Esophagus mucosa (tissue), 1 donor: ENCODE data around the gene SLC5A10. TPM values are rescaled to one million over a fixed set of nuclear protein-coding genes. Genes with fewer than 3 reads are reported as not detected.
"Not testable (repeated sequence)": the region's sequence is repeated elsewhere in the genome, so short reads cannot be mapped to it uniquely, and the experiment has no call there.

Experiments used
- ATAC-seq: fragments of 200-7000 bp; cut with Tn5 transposase; one replicate; pipeline ENCODE4 v1.9.1; 2020
- total RNA-seq: library from RNA; stranded (reverse); gene quantifications from one replicate; pipeline ENCODE4 v1.2.4, GENCODE V29; 2023
- donor health status: DM: yes; HTN: yes; CAD: no.

Gene SLC5A10
- total RNA-seq, 1 donor from 2014 or later = 0.64 TPM

DNA sequence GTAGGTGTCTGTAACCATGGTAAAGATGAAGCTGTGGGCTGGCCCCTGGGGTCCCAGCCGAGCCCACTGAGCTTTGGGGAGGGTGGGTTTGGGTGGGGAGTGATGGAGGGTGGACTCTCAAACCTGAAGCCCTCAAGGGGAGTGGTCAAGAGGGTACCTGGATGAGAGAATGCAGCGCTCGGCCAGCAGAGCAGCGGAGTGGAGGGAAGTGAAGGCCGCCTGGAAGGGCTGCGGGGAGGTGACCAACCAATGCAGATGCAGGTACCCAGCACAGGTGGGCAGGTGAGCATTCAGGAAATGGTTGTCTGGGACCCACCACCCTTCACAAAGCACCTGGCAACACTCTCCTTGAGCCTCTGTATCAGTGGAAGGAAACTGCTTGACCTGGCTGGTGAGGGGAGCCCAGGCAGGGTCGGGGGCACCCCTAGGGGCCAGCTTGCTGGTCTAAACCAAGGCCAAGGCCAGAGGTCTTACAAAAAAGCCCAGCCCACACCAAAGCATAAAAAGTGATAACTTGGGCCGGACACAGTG lies 3.4 kb upstream of the SLC5A10 start:
- ATAC-seq = no peak

DNA sequence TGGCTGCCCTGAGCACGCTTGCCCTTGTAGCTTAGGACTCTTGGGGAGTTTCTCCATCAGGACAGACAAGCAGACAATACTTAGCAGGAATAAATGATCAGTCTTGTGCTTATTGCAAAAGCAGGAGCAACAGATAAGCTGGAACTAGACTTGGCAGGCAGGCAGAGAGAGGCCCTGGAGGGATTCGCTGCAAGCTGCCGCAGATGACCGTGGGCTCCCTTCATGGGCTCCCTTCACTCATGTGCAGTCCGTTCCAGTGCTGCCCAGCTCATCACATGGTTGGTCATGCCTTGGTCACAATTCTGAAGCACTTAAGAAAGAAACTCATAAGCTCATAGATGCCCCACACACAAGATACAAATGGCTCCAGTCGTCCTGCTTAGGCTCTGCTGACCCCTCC lies 2.4 kb upstream of the SLC5A10 start:
- no peak for ATAC-seq

DNA sequence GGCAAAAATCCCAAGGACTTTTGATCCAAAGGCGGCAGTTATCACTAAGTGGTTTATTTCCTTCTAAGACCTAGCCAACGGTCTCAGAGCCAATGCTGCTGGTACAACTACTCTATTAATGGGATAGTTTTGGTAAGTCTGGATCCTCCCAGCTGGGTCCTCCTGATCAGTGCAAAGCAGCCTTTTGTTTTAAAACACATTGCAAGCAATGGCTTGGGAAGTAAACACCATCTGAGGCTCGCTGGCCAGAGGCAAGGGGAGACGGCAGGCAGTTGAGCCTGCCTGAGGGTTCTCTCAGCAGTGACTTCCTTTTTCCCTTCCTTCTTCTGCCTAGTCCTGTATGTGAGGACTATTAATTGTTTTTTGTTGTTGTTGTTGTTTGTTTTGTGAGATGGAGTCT lies 1.6 kb upstream of the SLC5A10 start:
- no peak for ATAC-seq

DNA sequence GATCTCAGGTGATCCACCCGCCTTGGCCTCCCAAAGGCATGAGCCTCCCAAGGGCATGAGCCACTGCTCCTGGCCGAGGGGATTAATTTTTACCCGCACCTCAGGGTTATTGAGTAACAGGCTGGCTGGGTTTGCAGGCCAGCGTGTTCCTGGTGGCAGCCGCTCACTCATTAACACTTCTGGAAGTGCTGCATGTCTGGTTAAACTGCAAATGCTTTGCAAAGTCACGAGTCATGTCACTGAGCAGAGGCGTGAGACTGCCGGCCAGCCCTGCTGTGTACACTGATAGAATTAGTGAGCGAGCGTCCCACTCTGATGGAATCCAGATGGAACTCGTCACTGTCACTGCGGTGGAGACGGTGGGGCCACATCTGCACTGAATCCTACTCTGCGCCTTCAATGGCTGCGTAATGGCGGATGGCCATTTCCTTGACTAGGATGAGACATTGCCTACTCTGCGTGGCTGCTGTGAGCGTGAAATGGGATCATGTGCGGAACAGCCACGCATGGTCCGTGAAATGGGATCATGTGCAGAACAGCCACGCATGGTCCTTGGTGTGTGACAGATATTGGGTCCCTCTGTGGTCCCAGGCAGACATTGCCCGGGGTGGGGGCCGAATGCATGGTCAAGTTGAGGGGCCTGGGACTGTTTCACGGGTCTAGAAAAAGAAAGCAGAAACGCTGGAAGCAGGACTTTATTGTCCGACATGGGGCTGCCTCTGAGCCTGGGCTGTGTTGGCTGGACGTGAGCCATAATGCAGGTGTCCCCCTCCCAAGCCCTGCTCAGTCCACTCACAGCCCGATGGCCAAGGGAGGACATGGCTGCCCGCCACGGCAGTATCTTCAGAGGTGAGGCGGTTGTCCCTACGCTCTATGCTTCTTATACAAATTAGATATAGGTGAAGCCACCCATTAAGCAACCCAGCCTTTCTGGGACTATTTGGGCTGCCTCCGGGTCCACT lies 740 bp upstream of the SLC5A10 start:
- peak; percentile 56 for ATAC-seq

DNA sequence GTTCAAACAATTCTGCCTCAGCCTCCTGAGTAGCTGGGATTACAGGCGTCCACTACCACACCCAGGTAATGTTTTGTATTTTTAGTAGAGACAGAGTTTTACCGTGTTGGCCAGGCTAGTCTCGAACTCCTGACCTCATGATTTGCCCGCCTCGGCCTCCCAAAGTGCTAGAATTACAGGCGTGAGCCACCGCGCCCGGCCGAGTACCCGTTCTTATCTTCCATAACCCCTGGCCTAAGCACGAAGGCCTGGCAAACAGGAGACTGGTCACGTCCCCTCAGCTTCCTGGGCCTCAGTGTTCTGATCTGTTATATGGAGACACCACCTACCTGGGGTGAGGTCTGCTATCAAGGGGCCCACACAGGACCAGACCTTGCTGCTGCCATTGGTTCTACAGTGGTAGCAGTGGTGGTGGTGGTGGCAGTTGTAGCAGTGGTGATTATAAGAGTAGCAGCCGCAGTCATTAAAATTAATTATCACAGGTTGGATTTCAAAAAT lies 1.3 kb downstream of the SLC5A10 start:
- no peak for ATAC-seq

DNA sequence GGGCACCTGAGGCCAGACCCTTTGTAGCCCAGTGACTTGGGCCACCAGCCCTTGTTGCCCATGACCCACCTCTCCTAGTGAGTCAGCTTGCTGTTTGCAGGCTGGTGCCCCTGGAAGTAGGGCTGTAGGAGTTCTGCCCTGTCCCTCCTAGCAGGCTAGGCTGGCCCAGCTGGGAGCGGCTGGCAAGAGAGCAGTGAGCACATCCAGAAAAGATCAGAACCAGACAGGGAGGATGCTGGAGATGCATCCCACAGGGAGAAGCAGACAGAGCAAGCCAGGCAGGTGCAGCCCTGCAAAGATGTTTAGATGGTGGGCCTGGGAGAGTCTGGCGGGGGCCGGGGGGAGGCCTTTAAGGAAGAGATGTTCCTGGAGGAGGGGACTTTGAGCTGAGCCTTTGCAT lies 2.4 kb downstream of the SLC5A10 start:
- no peak for ATAC-seq

DNA sequence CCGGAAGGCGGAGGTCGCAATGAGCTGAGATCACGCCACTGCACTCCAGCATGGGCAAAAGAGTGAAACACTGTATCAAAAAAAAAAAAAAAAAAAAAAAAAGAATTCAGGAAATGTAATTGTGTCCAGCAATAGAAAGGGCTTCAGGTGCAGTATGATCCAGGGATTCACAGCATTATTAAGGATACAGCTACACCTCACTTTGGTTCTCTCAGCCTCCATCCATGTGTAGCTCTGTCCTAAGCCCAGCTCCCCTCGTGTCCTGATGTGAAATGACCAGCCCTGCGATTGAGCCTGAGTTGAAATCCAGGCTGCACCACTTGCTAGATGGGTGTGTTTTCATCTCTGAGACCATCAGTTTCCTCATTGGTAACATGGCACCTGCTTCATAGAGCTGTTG lies 3.0 kb downstream of the SLC5A10 start:
- no peak for ATAC-seq

DNA sequence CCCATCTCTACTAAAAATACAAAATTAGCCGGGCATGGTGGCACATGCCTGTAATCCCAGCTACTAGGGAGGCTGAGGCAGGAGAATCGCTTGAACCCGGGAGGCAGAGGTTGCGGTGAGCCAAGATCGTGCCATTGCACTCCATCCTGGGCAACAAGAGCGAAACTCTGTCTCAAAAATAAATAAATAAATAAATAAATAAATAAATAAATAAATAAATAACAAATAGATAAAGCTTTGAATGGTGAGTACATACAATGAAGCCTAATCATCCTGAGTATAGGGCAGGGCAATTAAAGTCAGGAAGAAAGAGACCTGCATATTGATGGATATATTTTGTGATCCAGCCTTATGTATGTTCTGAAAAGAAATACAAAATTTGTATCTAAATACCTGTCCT lies 4.1 kb downstream of the SLC5A10 start:
- ATAC-seq = not testable (repeated sequence)

DNA sequence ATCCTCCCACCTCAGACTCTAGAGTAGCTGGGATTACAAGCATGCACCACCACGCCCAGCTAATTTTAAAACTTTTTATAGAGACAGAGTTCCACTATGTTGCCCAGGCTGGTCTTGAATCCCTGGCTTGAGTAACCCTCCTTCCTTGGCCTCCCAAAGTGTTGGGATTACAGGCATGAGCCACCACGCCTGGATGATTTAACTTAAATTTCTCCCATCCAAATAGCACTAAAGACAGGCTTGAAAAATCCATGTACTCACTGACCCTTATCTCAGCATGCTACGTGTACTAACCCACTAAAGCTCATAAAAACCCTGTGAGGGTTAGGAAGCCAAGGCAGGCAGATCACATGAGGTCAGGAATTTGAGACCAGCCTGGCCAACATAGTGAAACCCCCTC lies 4.6 kb downstream of the SLC5A10 start:
- ATAC-seq = no peak

DNA sequence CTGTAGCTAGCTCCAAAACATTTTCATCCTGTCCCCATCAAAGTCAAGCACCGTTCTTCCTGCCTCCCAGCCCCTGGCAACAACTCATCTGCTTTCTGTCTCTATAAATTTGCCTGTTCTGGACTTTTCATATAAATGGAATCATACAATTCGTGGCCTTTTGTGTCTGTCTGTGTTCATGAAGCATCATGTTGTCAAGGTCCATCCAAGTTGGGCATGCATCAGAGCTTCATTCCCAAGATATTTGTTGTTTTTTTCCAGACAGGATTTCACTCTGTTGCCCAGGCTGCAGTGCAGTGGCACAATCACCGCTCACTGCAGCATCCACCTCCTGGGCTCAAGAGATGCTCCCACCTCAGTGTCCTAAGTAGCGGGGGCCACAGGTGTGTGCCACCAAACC lies 5.9 kb downstream of the SLC5A10 start:
- no peak for ATAC-seq

DNA sequence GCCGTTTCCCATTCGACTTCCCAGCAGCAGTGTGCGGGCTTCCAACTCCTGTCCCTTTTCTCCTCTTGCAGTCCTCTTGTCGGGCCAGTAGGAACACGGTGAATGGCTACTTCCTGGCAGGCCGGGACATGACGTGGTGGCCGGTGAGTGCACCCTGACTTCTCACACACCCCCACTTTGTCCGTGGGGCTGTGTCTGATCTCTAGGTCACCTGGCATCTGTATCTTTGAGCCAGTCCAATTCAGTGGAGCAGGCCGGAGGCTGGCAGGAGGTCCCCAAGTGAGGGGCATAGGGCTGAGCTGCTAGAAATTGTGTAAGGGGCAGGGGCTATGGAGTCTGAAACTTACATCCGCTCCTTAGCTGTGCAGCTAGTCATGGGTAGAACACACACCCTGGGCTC lies 6.6 kb downstream of the SLC5A10 start:
- ATAC-seq = no peak

DNA sequence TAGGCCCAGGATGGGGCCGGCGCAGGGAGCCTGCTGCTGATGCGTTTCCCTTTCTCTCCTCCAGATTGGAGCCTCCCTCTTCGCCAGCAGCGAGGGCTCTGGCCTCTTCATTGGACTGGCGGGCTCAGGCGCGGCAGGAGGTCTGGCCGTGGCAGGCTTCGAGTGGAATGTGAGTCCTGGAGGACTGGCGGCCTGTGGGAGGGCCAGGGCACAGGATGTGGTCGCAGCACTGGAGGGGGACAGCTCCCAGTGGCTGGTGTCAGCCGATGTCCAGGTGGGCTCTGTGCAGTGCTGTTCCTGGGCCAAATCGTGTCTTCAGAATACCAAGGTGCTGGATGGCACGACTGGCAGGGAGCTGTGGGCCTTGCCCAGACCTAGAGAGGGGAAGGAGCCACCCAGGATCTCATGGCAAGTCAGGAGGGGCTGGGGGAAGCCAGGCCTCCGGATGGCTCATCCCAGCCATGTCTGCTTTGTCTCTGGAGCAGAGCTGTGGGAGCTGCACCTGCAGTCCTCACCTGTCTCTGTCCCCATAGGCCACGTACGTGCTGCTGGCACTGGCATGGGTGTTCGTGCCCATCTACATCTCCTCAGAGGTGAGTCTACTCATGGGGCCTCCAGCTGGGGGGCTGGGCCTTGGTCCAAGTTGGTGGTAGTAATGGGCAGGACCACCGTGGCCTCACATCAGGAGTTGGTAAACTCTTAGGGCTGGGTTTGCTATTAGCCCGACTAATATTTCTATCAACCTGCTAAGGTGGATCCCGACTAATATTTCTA lies 7.3 kb downstream of the SLC5A10 start:
- ATAC-seq = no peak

DNA sequence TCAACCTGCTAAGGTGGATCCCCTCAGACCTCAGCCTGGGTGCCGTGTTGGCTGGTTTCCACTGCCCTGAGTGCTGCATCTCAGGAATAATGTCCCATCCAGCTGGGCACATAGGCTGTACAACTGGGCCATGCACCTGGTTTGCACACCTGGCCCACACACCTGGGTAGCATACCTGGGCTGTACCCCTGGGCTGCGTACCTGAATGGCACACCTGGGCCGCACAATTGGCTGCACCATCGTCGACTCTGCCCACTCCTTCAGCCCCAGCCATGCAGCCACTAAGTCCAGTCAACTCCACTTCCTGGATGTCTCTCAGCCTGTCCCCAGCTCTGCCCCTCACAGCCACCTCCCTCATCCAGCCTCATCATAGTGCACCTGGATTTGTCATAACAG lies 7.9 kb downstream of the SLC5A10 start:
- ATAC-seq = peak; percentile 7

DNA sequence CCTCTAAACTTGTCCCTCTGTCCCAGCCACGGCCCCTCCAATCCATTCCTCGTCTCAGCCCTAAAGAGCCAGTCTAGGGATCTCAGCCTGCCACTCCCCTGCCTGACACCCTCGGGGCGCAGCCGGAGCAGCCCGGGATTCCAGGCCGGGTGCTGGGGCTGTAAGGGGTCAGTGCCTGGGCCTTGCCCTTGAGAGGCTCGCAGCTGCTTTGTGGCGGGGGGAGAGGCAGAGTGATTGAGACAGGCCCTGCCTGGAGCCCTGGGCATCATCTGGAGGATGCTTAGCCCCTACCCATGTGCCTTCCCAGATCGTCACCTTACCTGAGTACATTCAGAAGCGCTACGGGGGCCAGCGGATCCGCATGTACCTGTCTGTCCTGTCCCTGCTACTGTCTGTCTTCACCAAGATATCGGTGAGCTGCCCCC lies 8.3 kb downstream of the SLC5A10 start:
- ATAC-seq = no peak

DNA sequence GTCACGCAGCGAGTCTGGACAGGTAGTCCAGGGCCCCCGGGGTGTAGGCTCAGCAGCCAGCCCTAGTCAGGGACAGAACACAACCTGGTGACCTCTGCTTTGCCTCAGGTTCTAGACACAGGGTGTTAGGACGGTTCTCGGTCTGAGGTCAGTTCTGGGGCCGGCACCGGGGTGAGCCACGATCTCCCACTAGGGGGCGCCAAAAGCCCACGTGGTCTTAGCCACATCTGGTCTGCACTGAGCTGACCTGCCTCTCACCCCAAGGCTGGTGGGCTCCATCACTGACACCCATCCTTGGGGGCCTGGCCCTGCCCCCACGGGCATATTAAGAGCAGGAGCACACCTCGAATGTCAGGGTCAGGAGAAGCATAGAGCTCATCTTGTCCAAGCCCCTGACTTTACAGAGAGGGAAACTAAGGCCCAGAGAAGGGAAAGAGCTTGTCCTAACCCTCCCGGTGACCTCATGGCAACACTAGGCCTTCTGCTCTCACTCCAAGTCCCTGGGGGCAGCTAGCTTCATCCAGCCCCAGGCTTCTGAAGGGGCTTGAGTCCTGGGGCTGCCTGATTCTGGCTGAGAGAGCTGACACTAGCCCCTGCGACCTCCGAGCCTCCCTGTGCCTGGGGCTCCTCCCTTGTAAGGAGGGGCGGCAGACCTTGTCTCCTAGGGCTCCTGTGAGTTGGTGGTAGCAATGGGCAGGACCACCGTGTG lies 9.0 kb downstream of the SLC5A10 start:
- ATAC-seq = peak; percentile 66

DNA sequence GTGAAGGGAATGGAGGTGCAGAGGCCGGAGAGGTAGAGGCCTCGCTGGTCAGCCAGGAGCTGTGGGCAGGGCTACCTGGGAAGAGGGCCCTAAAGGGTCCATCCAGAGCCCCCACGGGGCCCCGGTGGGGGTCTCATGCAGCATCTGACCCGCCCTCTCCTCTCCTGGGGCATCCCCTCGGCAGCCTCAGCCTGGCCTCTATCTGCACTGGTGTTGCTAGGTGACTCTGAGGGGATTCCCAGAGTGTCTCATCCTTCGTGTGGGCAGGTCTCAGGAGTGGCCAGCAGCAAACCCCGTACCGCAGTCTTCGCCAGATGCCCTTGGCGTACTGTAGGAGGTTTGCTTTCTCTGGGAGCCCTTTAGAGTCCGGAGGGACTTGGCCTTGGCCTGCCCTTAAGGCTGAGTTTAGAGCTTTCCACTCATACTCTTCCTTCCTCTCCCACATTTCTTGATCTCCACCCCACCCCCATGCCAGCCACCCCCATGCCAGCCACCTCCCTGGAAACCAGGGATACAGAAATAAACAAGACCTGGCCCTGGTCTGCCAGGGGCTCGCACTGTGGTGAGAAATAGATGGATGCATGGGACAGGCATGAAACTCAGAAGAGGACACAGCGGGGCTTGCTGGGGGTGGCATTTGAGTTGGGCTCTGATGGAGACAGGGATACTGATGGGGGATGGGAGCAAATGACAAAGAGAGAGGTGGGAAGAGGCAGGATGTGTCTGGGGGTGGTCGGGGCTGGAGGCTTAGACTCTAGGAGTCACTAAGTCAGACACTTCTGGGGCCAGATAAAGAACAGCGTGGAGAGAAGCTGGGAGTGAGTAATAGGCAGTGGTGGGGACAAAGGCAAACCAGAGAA lies 9.9 kb downstream of the SLC5A10 start:
- ATAC-seq = no peak

DNA sequence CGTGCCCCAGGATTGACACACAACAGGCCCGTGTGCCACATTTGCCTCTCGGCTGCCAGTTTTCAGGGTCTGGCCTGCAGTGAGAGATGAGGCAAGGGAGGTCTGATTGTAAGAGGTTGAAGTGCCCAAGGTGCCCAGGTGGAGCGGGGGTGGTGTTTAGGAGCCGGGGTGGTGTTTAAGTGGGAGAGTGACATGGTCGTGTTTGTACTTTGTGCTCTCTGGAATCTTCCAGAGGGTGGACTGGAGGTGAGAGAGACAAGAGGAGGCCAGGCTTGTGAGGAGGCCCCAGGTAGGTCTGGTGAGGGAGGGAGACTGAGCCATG lies 10.5 kb downstream of the SLC5A10 start:
- no peak for ATAC-seq

DNA sequence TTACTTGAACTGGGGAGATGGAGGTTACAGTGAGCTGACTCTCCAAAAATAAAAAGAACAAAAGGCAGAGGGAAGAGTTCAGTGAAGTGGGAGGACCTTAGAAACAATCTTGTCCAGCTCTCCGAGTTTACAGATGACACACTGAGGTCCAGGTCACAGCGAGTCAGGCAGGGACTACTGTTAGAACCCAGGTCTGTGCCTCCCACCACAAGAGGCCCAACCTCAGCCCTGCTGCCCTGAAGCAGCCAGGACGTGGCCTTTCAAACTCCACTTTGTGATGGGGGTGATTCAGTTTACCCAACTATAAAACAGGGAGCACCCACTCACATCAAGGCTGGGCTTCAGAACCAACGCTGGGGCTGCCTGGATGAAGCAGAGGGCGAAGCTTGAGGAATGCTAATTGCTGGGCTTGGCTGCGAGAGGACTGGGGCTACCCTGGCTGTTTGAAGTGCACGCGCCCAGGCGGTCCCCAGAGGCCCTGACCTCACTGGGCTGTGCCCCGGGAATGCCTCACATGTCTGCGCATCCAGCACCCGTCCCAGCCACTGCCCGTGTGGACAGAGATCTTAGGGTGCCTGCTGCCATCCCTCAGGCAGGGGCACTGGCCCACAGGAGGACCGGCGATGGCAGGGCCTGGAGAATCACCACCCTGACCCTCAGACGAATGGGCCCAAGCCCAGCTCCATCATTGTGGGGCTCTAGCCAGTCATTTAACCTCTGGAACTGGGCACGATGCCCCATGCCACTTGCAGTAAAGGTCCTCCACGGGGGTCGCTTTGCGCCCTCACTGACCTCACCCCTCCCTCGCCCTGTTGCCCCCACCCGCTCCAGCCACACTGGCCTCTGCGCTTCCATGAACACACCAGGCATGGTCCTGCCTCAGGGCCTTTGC lies 11.4 kb downstream of the SLC5A10 start:
- ATAC-seq = no peak

DNA sequence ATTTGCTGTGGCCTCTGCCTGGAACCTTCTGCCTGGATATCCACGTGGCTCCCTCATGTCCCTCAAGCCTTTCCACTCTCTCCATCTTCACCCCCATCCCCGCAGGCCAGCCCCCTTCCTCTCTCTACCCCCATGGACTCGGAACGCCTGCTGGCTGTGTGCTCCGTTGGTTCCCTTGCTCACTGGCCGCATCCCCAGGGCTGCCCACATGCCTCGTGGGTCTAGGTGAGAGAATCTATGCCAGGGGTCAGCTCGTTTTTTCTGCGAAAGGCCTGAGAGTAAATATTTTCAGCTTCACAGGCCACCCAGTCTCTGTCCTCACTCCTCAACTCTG lies 12.0 kb downstream of the SLC5A10 start:
- no peak for ATAC-seq

DNA sequence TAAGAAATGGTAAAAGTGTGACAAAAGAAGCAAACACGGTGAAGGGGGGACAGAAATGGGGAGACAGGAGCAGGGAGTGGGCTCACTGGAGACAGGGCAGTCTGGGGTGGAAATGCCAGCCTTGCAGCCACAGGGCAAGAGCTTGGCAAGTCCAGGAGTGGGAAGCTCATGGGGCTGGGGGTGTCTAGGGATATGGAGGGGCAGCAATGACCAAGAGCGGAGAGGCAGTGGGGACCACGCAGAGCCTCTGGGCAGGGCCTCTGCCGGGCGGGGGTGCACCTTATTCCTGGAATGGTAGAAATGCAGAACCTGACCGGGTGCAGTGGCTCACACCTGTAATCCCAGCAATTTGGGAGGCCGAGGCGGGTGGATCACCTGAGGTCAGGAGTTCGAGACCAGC lies 12.6 kb downstream of the SLC5A10 start:
- ATAC-seq = no peak
